Measurements from ENCODE around the gene MTRF1L. TPM values are rescaled to one million over a fixed set of nuclear protein-coding genes. Genes with fewer than 3 reads are reported as not detected.

The MTRF1L gene
- total and polyA plus RNA-seq, 2 of the 13 experiments (the other 11 are each of a cell fraction or from before 2014, with no cell fraction given) = 17.6 to 28.7 TPM

DNA sequence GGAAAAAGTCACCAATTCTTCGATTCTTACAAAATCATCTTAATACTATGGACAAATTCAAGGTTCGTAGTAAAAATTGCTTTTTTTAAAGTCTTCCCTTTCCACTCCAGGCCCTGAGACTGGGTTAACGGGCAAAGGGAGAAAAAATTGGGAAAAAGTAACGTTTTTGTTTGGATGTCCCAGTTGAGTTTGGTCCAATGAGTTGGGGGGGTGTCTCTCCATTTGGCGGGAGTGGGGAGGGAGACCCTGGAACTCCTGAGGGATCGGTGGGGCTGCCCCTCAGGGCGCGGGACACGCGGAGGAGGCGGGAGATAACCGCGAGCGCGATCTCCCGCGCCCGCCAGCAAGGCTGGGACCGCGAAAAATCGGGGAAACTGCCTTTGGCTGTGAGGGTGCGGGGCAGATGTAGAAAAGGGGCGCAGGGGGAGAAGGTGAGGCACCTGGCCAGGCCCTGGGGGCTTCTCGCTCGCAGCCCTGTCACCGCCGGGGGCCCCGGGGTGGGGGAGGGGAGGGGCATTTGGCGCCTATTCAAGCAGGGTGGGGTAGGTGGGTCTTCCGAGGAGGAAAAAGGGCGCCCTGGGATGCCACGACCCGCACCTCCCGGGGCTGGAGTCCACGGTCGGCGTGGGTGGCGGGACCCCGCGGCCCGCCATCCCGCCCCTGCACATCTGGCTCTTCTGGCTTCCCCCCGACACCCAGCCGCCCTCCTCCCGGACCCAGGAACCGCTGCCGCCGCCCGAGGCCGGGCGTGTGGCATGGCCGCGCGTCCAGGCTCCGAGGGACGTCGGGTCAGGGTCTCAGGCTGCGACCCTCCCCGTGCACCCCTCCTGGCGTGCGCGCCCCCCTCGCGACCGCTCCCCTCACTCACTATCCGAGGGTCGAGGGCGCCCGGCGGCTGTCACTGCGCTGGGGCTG is 20.3 kb downstream of the MTRF1L start (continued):
- TF ChIP-seq SRSF1 (optimal IDR thresholded peaks at IDR 0.05; ENCODE audit: low read depth, low read length) (no peak), DMAP1 (CRISPR knock-in tag; IDR thresholded peaks at IDR 0.05) (no peak), FOSL1 (CRISPR knock-in tag; IDR thresholded peaks at IDR 0.05; ENCODE audit: borderline replicate concordance) (0 out of 2 replicates have a peak, but pooled peaks have one; percentile 18), ISL2 (CRISPR knock-in tag; IDR thresholded peaks at IDR 0.05) (no peak), CEBPZ (IDR thresholded peaks at IDR 0.05; ENCODE audit: low read length) (no peak), PAF1 (CRISPR knock-in tag; IDR thresholded peaks at IDR 0.05) (no peak), NAIF1 (CRISPR knock-in tag; IDR thresholded peaks at IDR 0.05; ENCODE audit: borderline replicate concordance) (no peak), MAFF (IDR thresholded peaks at IDR 0.05; ENCODE audit: low read depth, low read length) (no peak), TFDP2 (CRISPR knock-in tag; IDR thresholded peaks at IDR 0.05) (peak; percentile 32; the same call in 1 of the 2 replicates)
- TF ChIP-seq, protein P1, sequence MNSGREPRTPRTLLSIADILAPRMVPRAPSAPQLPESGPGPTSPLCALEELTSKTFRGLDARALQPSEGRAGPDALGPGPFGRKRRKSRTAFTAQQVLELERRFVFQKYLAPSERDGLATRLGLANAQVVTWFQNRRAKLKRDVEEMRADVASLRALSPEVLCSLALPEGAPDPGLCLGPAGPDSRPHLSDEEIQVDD (CRISPR knock-in tag; IDR thresholded peaks at IDR 0.05; ENCODE audit: borderline replicate concordance) = no peak

All from HepG2 (cell line).